G401.6 (cell line): ENCODE data around the gene HYAL1.
"Not testable (repeated sequence)": the region's sequence is repeated elsewhere in the genome, so short reads cannot be mapped to it uniquely, and the experiment has no call there.

ENCODE experiments used
- FAIRE-seq: peaks from 2 replicates; lab custom pipeline; 2012; peaks lifted over from hg19 to GRCh38; lab: Jason Lieb, UNC

HYAL1 gene

DNA sequence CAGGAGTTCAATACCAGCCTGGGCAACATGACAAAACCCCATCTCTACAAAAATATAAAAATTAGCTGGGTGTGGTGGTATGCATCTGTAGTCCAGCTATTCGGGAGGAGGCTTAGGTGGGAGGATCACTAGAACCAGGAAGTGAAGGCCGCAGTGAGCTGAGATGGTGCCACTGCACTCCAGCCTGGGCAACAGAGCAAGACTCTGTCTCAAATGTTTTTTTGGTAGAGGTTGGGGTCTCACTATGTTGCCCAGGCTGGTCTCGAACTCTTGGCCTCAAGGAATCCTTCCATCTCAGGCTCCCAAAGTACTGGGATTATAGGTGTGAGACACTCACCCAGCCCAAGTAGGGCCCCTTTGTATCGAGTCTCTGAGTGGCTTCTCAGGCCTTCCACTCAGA, 9.3 kb downstream of the HYAL1 start:
- FAIRE-seq = no peak

DNA sequence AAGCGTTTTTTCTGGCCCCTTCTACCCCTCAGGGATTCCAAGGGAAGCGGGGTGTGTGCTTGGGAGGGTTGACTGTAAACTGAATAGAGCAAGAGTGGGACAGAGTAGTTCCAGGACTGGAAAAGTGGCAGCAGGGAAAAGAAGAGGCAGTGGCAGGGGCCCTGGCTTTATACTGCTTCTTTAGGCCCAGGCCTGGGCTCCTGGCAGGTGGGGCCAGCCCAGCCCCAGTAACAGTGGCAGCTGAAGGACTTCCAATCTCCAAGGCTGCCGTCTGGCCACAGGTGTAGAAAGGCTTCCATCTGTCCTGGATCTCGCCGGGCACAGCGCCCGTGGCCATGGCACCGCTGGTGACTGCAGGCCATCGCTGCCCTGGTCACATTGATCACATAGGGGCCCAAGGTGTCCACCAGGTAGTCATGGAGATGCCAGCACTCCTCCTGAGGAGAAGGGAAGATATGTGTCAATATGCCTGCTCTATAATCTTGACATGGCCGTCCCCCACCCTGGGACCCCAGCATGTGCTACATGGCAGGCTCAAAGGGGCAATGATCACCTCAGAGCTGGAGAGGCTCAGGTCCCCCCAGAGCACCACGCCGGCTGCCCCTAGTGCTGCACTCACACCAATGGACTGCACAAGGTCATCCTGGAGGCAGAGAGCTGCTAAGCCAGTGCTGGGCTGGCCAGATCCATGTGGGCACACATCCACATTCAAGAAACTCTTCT, 10.1 kb downstream of the HYAL1 start:
- FAIRE-seq = no peak

DNA sequence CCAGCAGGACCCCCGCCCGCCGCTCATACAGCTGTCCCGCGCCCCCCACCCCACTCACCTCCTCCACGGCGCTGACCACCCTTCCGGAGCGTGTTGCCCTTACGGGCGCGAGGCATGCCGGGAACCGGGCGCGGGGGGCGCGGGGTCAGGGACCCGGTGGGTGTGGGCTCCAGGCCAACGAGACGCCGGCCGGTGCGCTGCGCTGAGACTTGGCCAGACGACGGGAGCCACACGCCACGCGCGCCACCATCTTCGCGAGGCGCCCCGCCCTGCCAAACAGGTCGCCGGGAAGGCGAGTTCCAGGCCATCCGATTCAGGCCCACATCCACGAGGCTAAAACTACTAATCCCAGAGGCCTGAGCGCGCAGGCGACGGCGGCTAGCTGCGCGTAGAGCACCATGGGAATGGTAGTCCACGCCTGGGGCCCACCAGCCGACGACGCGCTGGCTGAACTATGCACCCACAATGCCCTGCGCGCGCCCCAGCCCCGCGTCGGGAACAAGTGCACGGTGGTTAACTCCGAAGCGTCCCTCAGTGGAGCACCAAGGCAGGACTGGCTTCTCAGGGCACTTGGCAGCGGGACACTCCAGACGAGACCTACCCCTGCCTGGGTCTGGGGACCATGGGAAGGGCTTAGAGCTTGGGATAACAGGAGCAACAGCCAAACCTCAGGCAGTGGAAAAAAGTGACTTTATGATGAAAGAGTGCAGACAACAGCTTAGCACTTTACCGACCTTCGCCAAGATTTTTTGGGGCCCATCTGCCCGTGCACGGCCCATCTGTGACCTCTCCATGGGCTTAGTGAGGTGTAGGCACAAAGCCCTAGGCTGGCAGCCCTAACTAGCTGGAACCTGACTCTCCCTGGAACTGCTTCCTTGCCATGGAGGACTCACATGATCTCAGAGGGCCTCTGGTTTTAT, 11.0 kb downstream of the HYAL1 start, which contains the start of gene IFRD2:
TSS of gene IFRD2 (minus strand) at position 271 of the 920 bp plus-strand sequence. CDS start at position 116, 155 bp downstream.
- FAIRE-seq = peak; percentile 97

DNA sequence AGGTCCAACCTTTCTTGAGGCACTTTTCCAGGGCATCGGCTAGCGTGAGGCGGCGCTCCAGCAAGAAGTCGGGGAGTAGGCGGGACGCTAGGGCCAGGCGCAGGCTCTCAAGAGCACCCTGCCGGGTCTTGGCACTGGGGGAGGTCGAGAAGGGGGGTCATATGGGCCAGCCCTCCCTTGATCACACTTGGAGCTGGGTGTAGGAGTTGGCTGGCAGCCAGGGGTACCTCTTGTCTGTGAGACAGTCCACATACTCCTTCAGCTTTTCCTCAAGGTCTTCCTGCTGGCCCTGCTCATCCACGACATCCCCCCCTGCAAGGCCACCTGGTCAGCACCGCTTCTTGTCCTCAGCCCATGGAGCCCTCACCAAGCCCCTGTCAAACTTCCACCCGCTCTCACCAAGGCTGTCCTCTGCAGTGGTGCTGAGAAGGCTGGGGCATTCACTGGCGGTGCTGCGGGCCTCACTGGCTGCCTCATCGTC, 13.2 kb downstream of the HYAL1 start:
- no peak for FAIRE-seq

DNA sequence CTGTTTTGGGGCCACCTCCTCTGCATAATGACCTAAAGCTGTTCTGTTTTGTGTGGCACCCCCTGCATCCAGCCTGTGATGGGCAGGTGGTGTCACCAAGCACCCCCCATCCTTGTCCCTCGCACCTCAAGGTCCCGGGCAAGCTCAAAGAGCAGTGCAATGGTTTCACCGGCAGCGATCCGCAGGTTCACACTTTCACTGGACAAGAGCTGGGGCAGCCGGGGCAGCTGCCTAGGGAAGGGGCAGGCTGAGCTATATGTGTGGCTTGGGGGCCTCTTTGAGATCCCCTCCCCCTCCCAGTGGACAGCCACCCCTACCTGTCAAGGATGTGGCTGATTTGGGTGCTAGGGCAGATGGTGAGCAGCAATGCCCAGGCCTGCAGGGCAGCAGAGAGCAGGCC, 14.2 kb downstream of the HYAL1 start:
- no peak for FAIRE-seq

DNA sequence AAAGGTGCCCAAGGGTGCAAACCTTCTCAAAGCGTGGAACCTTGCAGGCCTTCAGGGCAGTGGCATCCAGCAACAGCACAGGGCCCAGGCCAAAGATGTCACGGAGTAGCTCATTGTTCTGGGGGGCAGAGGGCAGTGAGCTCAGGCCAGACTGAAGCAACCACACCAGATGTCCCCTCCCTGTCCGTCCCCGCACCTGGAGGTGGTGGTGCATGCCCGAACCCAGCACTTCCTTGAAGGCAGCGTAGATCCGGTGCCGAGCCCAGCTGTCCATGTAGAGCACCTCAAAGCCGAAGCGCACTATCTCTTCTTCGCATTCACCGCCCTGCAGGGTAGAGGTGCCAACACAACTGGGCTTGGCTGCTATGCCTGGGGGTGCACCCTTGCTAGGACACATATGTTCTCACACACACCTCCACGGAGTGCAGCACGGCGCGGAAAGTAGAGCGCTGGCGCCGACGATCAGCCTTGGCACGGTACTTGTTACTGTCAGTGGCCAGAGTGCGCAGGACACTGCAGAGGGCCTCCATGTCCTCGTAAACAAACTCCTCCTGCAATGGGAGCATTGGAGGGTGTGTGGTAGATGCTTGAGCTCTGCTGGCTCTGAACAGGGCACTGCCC, 14.9 kb downstream of the HYAL1 start:
- FAIRE-seq = no peak

DNA sequence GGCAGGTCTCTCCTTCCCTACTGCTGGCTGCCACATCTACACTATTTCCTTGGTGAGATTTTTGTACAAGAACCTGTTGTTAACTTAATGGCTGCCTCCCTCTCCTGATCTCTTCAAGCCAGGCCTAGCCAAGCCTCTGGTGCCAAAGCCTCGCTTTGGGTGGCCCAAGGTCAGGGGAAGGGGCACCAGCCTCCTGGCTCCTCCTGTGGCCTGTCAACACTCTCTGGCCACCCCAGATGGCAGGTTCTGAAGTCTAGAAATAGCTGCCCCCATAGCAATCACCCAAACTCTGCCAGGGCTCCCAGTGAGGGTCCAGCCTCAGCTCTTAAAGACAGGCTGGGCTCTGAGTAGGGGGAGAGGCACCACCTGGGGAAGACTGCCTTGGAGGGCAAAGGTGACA, 16.1 kb downstream of the HYAL1 start:
- FAIRE-seq = no peak

DNA sequence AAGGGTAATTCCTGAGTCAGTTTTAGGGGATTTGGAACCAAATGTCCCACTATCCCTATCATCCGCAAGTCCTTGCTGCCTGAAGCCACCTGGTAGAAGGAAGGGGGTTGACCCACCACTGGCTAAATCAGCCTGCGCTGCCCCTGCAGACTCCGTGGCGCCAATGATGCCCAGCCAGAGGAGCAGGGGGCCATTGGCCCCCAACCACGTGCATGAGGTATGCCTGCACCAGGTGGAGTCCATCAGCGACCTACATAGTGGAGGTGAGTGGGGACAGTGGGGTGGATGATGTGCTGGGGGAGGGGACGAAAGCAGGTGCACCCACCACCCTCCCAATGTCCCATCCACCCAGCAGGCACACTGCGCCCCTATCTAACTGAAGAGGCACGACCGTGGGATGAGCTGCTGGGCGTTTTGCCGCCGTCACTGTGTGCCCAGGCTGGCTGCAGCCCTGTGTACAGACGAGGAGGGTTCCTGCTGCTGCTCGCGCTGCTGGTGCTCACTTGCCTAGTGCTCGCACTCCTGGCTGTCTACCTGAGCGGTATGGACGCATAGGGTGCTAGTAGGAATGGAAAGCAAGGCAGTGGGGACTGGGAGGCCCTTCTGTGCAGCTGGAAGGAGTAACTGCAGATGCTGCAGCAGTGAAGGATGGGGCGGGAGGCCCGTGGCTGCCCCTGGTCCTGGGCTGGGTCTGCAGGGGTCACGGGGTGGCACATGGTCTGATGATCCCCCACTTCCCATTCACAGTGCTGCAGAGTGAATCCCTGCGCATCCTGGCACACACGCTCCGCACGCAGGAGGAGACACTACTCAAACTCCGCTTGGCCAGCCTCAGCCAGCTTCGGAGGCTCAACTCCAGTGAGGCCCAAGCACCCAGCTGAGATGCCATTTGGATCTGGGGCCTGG, 16.8 kb downstream of the HYAL1 start:
- no peak for FAIRE-seq

DNA sequence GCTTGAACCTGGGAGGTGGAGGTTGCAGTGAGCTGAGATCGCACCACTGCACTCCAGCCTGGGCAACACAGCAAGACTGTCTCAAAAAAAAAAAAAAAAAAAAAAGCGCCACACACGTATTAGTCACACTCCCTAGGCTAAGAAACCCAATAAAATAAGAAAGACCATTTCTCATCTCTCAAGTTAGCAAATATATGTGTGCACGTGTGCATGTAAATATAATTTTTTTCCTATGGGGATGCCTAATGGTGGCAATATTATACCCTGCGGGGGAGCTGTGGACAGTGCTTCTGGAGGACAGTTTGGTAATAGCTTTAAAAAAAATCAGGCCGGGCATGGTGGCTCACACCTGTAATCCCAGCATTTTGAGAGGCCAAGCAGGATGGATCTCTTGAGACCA, 19.3 kb downstream of the HYAL1 start:
- not testable (repeated sequence) for FAIRE-seq

DNA sequence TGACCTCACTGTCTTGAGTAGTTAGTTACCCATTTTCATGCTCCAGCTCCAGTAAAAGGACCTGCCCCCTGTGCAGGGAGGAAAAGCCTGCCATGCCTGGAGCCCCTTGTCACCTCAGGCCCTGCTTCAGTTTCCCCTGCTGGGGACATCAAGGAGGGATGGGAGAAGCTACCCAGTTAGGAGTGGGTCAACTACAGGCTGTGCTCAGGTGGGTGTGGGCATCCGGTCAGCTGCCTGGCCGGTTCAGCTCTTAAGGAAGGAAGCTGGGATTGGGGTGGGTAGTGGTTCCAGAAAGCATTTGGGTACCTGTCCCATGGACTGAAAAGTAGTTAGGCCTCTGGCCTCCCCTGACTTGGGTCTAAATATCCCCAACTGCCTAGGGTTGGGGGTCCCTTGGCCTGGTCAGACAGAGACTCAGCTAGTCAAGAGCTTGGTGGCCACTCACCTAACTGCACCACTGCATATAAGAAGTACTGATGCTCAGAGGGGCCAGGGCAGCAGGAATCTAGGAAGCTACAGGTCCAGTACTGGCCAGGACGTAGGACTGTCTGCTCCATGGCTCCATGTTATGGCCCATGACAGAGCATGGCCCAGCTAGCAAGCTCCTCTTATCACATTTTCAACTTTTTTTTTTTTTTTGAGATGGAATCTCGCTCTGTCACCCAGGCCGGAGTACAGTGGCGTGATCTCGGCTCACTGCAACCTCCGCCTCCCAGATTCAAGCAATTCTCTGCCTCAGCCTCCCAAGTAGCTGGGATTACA, 23.9 kb downstream of the HYAL1 start:
- no peak for FAIRE-seq

DNA sequence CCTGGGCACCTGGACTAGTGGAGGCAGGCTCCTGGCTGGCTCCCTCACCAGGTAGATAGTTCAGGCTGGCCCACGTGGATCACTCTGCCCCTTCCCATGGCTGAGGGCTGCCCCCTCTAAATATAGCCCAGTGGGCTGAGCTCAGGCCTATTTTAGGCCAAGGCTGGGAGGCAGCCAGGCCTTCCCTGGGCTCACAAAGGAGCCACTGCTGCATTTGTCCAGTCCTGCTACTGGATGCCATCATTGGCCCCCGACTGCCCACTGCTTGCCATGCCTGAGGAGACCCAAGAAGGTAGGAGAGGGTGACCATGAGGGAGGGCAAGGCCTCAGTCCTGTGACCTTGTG, 24.5 kb downstream of the HYAL1 start, which contains the start of gene LSMEM2:
TSS of gene LSMEM2 (plus strand) at position 208 of the 345 bp plus-strand sequence. CDS start at position 235, 27 bp downstream.
- FAIRE-seq = no peak

DNA sequence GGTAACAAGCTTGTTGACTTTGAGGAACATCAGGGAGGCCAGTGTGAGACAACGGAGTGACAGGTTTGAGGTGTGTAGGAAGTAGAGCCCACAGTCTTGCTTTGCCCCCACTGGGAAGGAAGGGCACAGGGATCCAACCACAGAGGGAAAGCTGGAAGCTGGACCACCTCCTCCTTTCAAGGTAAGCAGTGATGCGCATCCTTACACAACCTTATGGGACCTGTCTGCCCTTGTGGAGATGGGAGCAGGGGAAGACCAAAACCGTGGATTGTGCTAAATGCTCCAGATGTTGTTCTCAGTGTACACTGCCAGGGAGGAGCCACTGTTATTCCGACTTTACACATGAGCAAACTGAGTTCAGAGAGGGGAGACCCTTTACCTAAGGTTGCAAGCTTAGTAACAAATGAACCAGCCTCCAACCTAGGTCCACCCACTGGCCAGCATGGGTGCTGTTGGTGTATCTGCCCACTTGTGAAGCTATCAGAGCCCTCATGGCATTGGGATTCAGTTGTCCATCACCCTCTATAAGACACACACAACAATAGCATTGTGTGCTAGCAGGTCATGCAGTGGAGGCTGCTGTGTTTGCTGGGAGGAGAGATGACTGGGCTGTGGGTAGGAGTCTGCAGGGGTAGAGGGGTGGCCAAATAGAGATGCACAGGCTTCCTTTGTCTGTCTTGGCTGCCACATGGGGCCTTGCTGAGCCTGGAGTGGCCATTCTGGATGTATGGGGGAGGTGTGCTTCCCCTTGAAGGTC, 25.1 kb downstream of the HYAL1 start:
- no peak for FAIRE-seq

DNA sequence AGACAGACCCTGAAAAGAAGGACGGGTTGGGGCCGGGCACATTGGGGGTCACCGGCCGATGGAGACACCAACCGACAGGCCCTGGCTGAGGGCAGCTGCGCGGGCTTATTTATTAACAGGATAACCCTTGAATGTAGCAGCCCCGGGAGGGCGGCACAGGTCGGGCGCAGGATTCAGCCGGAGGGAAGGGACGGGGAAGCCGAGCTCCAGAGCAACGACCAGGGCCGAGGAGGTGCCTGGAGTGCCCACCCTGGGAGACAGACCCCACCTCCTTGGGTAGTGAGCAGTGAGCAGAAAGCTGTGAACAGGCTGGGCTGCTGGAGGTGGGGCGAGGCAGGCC, 26.6 kb downstream of the HYAL1 start:
- no peak for FAIRE-seq

DNA sequence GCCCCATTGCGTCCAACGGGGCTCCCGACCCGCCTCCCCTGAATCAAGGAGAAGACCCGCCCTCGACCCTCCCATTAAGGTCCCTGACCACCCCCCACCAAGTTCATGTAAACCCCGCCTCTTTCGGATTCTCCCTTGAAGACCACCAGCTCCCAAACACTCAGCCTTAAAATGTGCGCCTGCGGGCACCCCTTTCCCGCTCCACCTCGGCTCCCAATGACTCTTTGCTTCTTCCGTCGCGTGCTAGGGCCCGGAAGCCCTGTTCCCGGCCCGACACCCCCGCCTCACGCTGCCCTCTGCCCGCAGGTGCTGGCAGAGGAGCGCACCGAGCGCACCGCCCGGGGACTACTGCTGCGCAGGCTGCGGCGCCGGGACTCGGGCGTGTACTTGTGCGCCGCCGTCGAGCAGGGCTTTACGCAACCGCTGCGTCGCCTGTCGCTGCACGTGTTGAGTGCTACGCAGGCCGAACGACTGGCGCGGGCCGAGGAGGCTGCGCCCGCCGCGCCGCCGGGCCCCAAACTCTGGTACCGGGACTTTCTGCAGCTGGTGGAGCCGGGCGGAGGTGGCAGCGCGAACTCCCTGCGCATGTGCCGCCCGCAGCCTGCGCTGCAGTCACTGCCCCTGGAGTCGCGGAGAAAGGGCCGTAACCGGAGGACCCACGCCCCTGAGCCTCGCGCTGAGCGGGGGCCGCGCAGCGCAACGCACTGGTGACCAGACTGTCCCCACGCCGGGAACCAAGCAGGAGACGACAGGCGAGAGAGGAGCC, 27.2 kb downstream of the HYAL1 start:
- no peak for FAIRE-seq

DNA sequence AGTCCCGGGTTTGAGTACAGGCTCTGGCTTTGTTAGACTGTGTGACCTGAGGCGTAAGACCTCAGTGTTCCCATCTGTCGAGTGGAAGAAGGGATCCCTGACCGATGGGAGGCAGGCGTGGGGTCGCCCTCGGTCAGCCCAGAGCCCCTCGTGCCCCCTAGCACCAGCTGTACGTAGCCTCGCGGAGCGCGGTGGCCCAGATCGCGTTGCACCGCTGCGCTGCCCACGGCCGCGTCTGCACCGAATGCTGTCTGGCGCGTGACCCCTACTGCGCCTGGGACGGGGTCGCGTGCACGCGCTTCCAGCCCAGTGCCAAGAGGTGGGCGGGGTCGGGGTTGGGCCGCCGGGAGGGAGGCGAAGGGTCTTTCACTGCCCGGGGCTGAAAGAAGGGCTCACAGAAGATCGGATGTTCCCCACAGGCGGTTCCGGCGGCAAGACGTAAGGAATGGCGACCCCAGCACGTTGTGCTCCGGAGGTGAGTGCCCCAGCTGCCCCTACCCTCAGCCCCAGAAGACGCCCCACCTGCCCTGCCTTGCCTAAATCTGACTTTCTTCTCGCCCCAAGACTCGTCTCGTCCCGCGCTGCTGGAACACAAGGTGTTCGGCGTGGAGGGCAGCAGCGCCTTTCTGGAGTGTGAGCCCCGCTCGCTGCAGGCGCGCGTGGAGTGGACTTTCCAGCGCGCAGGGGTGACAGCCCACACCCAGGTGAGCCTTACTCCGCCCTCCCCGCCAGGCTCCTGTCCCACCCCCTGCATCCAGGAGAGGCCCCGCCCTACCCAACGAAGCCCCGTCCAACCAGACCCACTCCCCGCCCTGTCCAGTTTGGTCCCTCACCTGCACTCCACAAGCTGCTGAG, 28.0 kb downstream of the HYAL1 start:
- no peak for FAIRE-seq

DNA sequence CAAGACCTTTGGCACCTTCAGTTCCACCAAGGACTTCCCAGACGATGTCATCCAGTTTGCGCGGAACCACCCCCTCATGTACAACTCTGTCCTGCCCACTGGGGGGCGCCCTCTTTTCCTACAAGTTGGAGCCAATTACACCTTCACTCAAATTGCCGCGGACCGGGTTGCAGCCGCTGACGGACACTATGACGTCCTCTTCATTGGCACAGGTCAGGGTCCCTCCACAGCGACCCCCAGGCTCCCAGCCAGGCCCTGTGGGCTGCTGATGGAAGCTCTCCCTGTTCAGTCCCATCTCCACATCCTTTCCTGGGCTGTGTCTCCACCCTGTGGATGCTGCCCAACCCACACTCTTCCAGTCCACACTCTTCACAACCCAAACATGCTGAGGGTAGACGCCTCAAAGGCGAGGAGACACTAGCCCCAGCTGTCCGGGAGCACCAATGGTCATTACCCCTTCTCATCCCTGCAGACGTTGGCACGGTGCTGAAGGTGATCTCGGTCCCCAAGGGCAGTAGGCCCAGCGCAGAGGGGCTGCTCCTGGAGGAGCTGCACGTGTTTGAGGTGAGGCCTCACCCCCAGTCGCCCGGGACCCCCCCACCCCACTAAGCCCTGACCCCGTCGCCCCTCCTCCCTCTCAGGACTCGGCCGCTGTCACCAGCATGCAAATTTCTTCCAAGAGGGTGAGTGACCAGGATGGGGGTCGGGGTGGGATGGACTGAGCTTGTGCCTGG, 28.8 kb downstream of the HYAL1 start:
- FAIRE-seq = peak; percentile 11

DNA sequence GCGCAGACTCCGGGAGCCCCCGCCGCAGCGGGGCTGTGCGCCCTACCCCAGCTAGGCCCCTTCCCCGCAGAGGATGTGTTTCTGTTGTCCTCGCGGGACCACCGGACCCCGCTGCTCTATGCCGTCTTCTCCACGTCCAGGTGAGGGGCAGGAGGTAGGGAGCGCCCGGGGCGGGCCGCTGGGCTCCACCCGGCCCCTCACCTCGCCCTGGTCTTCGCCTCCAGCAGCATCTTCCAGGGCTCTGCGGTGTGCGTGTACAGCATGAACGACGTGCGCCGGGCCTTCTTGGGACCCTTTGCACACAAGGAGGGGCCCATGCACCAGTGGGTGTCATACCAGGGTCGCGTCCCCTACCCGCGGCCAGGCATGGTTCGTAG, 29.7 kb downstream of the HYAL1 start:
- no peak for FAIRE-seq
